Progenitor cell of endocrine pancreas (in vitro differentiated cells): Measurements from ENCODE around the gene OOSP4B. TPM values are rescaled to one million over a fixed set of nuclear protein-coding genes. Genes with fewer than 3 reads are reported as not detected.
"Not testable (repeated sequence)": the region's sequence is repeated elsewhere in the genome, so short reads cannot be mapped to it uniquely, and the experiment has no call there.

ENCODE experiments used
- DNase-seq: peaks from one replicate; pipeline ENCODE4 v3.0.0; 2021; ENCODE audit warnings: low spot score; ENCODE audit not compliant: unreplicated experiment
- H3K27ac Mint-ChIP-seq: 2 replicates; pipeline ENCODE4 v1.8.0; 2021; ENCODE audit warnings: mild to moderate bottlenecking, moderate library complexity, mixed read lengths
- H3K27me3 Mint-ChIP-seq: 2 replicates; pipeline ENCODE4 v1.8.0; 2021; ENCODE audit warnings: mixed read lengths
- H3K36me3 Mint-ChIP-seq: 2 replicates; pipeline ENCODE4 v1.8.0; 2022; ENCODE audit warnings: mixed read lengths; ENCODE audit not compliant: insufficient read depth
- H3K4me1 Mint-ChIP-seq: 2 replicates; pipeline ENCODE4 v1.8.0; 2021; ENCODE audit warnings: low read depth, mixed read lengths
- H3K4me3 Mint-ChIP-seq: 2 replicates; pipeline ENCODE4 v1.8.0; 2021; ENCODE audit warnings: low read depth, mild to moderate bottlenecking, moderate library complexity, mixed read lengths
- H3K9me3 Mint-ChIP-seq: 2 replicates; pipeline ENCODE4 v1.8.0; 2021; ENCODE audit warnings: low read depth, mixed read lengths
- total RNA-seq: library from RNA; stranded (reverse); gene quantifications from 2 replicates; pipeline ENCODE4 v1.2.1, GENCODE V29; 2021
- TF ChIP-seq, protein P1 (sequence below): fragments of 200-600 bp; sonication (generic); IDR thresholded peaks from one replicate; pipeline ENCODE4 v1.5.0; 2021; ENCODE audit warnings: antibody characterized with exemption, mild to moderate bottlenecking; ENCODE audit not compliant: unreplicated experiment

The OOSP4B gene
- total RNA-seq, 1 donor from 2014 or later: not detected

DNA sequence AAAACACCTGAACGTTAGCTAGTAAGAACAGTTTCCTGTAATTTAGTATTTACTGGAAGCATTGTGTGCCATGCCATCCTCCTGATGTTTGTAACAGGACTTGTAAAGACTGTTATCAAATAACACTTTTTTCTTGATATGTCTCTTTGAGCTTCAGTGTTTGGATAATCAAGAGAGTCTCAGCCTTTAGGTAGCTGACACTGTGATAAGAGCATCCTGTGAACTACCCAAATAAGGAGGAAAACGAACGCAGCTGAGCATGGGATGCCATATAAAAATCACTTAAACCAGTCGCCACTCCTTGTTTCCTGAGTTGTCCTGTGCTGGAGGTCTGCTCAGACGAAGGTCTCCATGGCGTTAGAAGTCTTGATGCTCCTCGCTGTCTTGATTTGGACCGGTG lies 23.1 kb downstream of the OOSP4B start, which contains the start of gene OOSP2:
TSS of gene OOSP2 (plus strand) at position 301 of the 400 bp plus-strand sequence. CDS start at position 352, 51 bp downstream.
- Mint-ChIP-seq H3K36me3 (no peaks in the 10 kb centered on the region), H3K27ac (no peak within 1 kb of the TSS), H3K4me3 (no peak within 1 kb of the TSS), H3K4me1 (no peaks in the 10 kb centered on the region), H3K27me3 (no peaks in the 10 kb centered on the region), H3K9me3 (no peaks in the 10 kb centered on the region)
- TF ChIP-seq, protein P1, sequence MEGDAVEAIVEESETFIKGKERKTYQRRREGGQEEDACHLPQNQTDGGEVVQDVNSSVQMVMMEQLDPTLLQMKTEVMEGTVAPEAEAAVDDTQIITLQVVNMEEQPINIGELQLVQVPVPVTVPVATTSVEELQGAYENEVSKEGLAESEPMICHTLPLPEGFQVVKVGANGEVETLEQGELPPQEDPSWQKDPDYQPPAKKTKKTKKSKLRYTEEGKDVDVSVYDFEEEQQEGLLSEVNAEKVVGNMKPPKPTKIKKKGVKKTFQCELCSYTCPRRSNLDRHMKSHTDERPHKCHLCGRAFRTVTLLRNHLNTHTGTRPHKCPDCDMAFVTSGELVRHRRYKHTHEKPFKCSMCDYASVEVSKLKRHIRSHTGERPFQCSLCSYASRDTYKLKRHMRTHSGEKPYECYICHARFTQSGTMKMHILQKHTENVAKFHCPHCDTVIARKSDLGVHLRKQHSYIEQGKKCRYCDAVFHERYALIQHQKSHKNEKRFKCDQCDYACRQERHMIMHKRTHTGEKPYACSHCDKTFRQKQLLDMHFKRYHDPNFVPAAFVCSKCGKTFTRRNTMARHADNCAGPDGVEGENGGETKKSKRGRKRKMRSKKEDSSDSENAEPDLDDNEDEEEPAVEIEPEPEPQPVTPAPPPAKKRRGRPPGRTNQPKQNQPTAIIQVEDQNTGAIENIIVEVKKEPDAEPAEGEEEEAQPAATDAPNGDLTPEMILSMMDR: no peak
- no peak for DNase-seq

DNA sequence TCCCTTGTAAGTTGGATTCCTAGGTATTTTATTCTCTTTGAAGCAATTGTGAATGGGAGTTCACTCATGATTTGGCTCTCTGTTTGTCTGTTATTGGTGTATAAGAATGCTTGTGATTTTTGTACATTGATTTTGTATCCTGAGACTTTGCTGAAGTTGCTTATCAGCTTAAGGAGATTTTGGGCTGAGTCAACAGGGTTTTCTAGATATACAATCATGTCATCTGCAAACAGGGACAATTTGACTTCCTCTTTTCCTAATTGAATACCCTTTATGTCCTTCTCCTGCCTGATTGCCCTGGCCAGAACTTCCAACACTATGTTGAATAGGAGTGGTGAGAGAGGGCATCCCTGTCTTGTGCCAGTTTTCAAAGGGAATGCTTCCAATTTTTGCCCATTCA lies 33.4 kb downstream of the OOSP4B start:
- H3K27ac Mint-ChIP-seq, H3K27me3 Mint-ChIP-seq, H3K9me3 Mint-ChIP-seq, H3K36me3 Mint-ChIP-seq, DNase-seq, H3K4me1 Mint-ChIP-seq, H3K4me3 Mint-ChIP-seq: not testable (repeated sequence)

GRCh38 chr11:60050839-60051238 lies 33.9 kb downstream of the OOSP4B start:
- not testable (repeated sequence) for H3K9me3 Mint-ChIP-seq, H3K27me3 Mint-ChIP-seq, H3K36me3 Mint-ChIP-seq, DNase-seq, H3K4me1 Mint-ChIP-seq, H3K27ac Mint-ChIP-seq, H3K4me3 Mint-ChIP-seq

DNA sequence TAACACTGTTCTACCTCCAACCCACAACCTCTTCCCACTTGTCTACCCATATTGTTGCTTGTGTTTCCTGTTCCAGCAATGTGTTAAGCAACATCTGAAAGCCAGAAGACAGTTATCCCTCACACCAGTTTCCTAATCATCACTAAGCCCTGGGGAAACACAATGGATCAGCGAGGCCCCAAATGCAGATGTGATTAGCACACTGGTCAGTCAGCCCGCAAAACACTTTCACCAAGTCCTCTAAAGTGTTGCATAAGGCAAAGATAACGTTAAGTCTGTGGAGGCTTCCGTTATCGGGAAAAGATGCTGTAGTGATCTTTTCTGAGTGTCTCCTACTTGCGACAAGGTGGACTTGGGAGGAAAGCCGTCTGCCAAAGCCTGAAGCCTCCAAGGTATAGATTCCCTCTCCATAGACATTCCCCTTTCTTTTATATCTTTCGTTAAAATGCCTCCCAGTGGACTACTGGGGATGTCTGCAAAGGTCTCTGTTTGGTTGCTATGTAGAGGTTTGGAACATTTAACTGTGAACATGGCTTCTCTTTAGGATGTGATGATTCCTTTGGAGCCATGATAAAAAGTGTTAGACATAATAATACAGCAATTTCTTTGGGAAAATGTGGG lies 39.5 kb downstream of the OOSP4B start, which contains the start of gene MS4A3:
TSS of gene MS4A3 (plus strand) at position 317 of the 621 bp plus-strand sequence. CDS start 4,496 bp downstream, outside the sequence.
- H3K4me1 Mint-ChIP-seq: no peaks in the 10 kb centered on the region
- H3K36me3 Mint-ChIP-seq: no peaks in the 10 kb centered on the region
- no peak within 1 kb of the TSS for H3K27ac Mint-ChIP-seq
- peaks cover 6% of the 10 kb centered on the region for H3K27me3 Mint-ChIP-seq
- H3K9me3 Mint-ChIP-seq: peaks cover 3% of the 10 kb centered on the region
- no peak for DNase-seq
- H3K4me3 Mint-ChIP-seq: no peak within 1 kb of the TSS
- TF ChIP-seq, protein P1: no peak

DNA sequence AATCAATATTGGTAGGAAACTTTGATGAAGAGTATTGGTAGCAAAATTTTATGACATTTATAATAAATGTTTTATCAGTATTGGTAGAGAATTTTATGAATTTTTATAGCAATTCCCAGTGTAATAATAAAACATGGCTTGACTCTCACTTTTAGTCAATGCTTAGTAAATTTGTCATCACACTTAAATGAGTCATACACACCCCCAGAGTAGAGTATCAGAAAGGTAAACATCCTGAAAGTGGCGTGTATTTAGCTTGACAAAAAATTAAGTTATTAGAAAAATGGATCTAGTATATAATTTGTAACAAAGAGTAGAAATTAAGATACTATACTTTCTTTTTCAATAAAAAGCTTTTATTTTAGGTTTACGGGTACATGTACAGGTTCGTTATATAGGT lies 42.1 kb downstream of the OOSP4B start:
- TF ChIP-seq, protein P1: no peak
- Mint-ChIP-seq H3K36me3 (no peaks in the 10 kb centered on the region), H3K9me3 (peaks cover 3% of the 10 kb centered on the region), H3K4me1 (no peaks in the 10 kb centered on the region), H3K4me3 (no peak overlapping the region), H3K27ac (no peak overlapping the region), H3K27me3 (peaks cover 6% of the 10 kb centered on the region)
- no peak for DNase-seq

DNA sequence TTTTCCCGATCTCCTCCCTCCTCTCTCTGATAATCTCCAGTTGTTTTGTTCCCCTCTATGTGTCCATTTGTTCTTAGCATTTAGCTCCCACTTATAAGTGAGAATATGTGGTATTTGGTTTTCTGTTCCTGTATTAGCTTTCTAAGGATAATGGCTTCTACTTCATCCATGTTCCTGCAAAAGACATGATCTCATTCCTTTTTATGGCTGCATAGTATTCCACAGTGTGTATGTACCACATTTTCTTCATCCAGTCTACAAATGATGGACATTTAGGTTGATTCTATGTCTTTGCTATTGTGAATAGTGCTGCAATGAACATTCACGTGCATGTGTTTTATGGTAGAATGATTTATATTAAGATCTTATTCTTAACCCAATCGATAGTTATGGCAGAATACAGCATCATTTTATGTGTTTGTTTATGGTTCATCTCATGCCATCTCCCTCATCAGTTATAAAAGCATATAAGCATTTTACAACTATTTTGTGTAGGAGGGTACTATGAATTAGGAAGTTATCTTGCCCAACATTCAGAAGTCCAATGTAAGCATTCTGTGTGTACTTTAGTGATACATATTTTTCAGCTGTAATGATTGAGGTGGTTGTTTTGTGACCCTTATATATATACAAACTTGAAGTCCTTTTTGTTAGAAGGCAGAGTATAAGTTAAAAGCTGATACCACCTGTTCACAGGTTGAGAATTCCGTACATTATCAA lies 42.7 kb downstream of the OOSP4B start:
- peaks cover 6% of the 10 kb centered on the region for H3K27me3 Mint-ChIP-seq
- TF ChIP-seq, protein P1: no peak

More for the DNA sequence above, 42.7 kb downstream of the OOSP4B start:
- Mint-ChIP-seq H3K4me1 (no peaks in the 10 kb centered on the region), H3K9me3 (peaks cover 3% of the 10 kb centered on the region), H3K27ac (no peak overlapping the region), H3K4me3 (no peak overlapping the region), H3K36me3 (no peaks in the 10 kb centered on the region)
- no peak for DNase-seq
